ENCODE measurements around the gene FAIM2. TPM values are rescaled to one million over a fixed set of nuclear protein-coding genes. Genes with fewer than 3 reads are reported as not detected.

FAIM2 gene
- polyA plus RNA-seq, 1 donor from 2014 or later, result 5.3 TPM

GRCh38 chr12:49818241-49818895 lies 85.3 kb downstream of the FAIM2 start:
- Histone ChIP-seq H3K36me3 (ENCODE audit: insufficient read depth, low read length) (no peaks in the 10 kb centered on the region), H3K9me3 (ENCODE audit: low read length) (no peaks in the 10 kb centered on the region), H3K9me2 (ENCODE audit: insufficient read depth, low read length) (no peaks in the 10 kb centered on the region), H3K27me3 (ENCODE audit: insufficient read depth, low read depth, low read length) (no peaks in the 10 kb centered on the region), H3K9ac (ENCODE audit: low read length) (no peak overlapping the region), H4K20me1 (ENCODE audit: insufficient read depth) (no peaks in the 10 kb centered on the region), H2AFZ (ENCODE audit: low read depth, low read length) (no peak overlapping the region), H3K4me3 (ENCODE audit: low read length) (no peak overlapping the region), H3F3A (ENCODE audit: insufficient read depth, low read length, poor library complexity, severe bottlenecking) (no peaks in the 10 kb centered on the region), H3K79me2 (replicated peaks; ENCODE audit: insufficient read depth, low read length) (peaks cover 10% of the 10 kb centered on the region), H3K4me2 (ENCODE audit: low read length) (no peak overlapping the region), H3K27ac (ENCODE audit: low read length) (no peak overlapping the region)
- TF ChIP-seq SMC3 (conservative IDR thresholded peaks at IDR 0.05; ENCODE audit: poor library complexity) (no peak), EZH2 (IDR thresholded peaks at IDR 0.05; ENCODE audit: borderline replicate concordance, insufficient read depth, low read length, poor library complexity, severe bottlenecking) (no peak), POLR2AphosphoS5 (IDR thresholded peaks at IDR 0.05) (no peak), EP300 (conservative IDR thresholded peaks at IDR 0.05; ENCODE audit: poor library complexity, severe bottlenecking) (no peak), TAF1 (IDR thresholded peaks at IDR 0.05; ENCODE audit: low read depth) (no peak), RAD21 (conservative IDR thresholded peaks at IDR 0.05) (no peak), CTCF (IDR thresholded peaks at IDR 0.05; ENCODE audit: poor library complexity, severe bottlenecking) (no peak), REST (IDR thresholded peaks at IDR 0.05; ENCODE audit: borderline replicate concordance) (no peak), MXI1 (conservative IDR thresholded peaks at IDR 0.05; ENCODE audit: poor library complexity, severe bottlenecking) (no peak)

Other genes with a start within 250 kb of the FAIM2 start
- 5.1 and 9.3 TPM in 2 replicates for gene FMNL3, start 196.5 kb downstream of the FAIM2 start, polyA plus RNA-seq
- 308 and 318 TPM in 2 replicates for gene TMBIM6, start 162.3 kb downstream of the FAIM2 start, polyA plus RNA-seq
- gene NCKAP5L, start 75.5 kb downstream of the FAIM2 start, polyA plus RNA-seq, result 6.2 and 6.5 TPM in 2 replicates
- 10.0 and 11.0 TPM in 2 replicates for gene BCDIN3D, start 60.8 kb downstream of the FAIM2 start, polyA plus RNA-seq
- not detected in 2 replicates for gene AQP2, start 46.8 kb upstream of the FAIM2 start, polyA plus RNA-seq
- not detected in 2 replicates for gene AQP5, start 58.0 kb upstream of the FAIM2 start, polyA plus RNA-seq
- gene AQP6, start 69.0 kb upstream of the FAIM2 start, polyA plus RNA-seq, result not detected in 2 replicates
- 16.2 and 18.3 TPM in 2 replicates for gene RACGAP1, start 121.6 kb upstream of the FAIM2 start, polyA plus RNA-seq
- gene ASIC1, start 153.7 kb upstream of the FAIM2 start, polyA plus RNA-seq, result 8.0 and 9.1 TPM in 2 replicates
- gene SMARCD1, start 181.4 kb upstream of the FAIM2 start, polyA plus RNA-seq, result 90.9 and 117 TPM in 2 replicates
- 1.5 and 4.0 TPM in 2 replicates for gene GPD1, start 200.1 kb upstream of the FAIM2 start, polyA plus RNA-seq
- gene COX14, start 208.3 kb upstream of the FAIM2 start, polyA plus RNA-seq, result 73.4 and 79.3 TPM in 2 replicates

Measured in neural cell (in vitro differentiated cells).